ENCODE measurements around the gene TOM1L1.

GRCh38 chr17:54971901-54972300, 71.2 kb downstream of the TOM1L1 start:
- no peak for TF ChIP-seq CTCF (conservative IDR thresholded peaks at IDR 0.05; ENCODE audit: low read depth, low read length)
- TF ChIP-seq EZH2 (IDR thresholded peaks at IDR 0.05; ENCODE audit: low read length, unreplicated experiment): no peak
- no peak for TF ChIP-seq EZH2phosphoT487 (IDR thresholded peaks at IDR 0.05; ENCODE audit: borderline replicate concordance, low read length)

Data from PC-3 (cell line).